ENCODE results near the gene CAMK2G. TPM values are rescaled to one million over a fixed set of nuclear protein-coding genes. Genes with fewer than 3 reads are reported as not detected.

Gene CAMK2G
- total RNA-seq, 2 donors from 2014 or later, result 41.9 to 47.8 TPM

GRCh38 chr10:73908853-73909539 is 34.6 kb upstream of the CAMK2G start:
- intact Hi-C loops (cut with DNase I), result no loop called here
- Histone ChIP-seq H3K4me3 (no peak overlapping the region), H3K4me1 (replicated peaks) (no peaks in the 10 kb centered on the region), H3K36me3 (no peaks in the 10 kb centered on the region), H3K9me3 (no peaks in the 10 kb centered on the region), H3K27me3 (replicated peaks; ENCODE audit: insufficient read depth) (no peaks in the 10 kb centered on the region), H3K27ac (no peak overlapping the region)
- 39% methylated on average over 10 of the region's 10 CpGs for WGBS
- TF ChIP-seq POLR2AphosphoS5 (IDR thresholded peaks at IDR 0.05), result no peak
- no peak for TF ChIP-seq CTCF (IDR thresholded peaks at IDR 0.05)
- TF ChIP-seq POLR2A (IDR thresholded peaks at IDR 0.05), result no peak
- DNase-seq (ENCODE audit: low spot score), result no peak

GRCh38 chr10:73907841-73908517 is 33.6 kb upstream of the CAMK2G start:
- Histone ChIP-seq H3K9me3 (no peaks in the 10 kb centered on the region), H3K27ac (no peak overlapping the region), H3K4me3 (no peak overlapping the region), H3K4me1 (replicated peaks) (no peaks in the 10 kb centered on the region), H3K36me3 (no peaks in the 10 kb centered on the region), H3K27me3 (replicated peaks; ENCODE audit: insufficient read depth) (no peaks in the 10 kb centered on the region)
- intact Hi-C loops (cut with DNase I), result no loop called here
- DNase-seq (ENCODE audit: low spot score), result no peak
- TF ChIP-seq CTCF (IDR thresholded peaks at IDR 0.05) (no peak), POLR2AphosphoS5 (IDR thresholded peaks at IDR 0.05) (no peak), POLR2A (IDR thresholded peaks at IDR 0.05) (no peak)
- WGBS, result 83% methylated on average over 6 of the region's 6 CpGs

- no peak overlapping the region for H3K4me3 ChIP-seq
- H3K36me3 ChIP-seq, result no peaks in the 10 kb centered on the region
- TF ChIP-seq POLR2AphosphoS5 (IDR thresholded peaks at IDR 0.05) (peak; percentile 30), POLR2A (IDR thresholded peaks at IDR 0.05) (no peak)
- no peaks in the 10 kb centered on the region for H3K4me1 ChIP-seq (replicated peaks)
- H3K27ac ChIP-seq, result peak overlapping the region; percentile 61 to 64
- no peaks in the 10 kb centered on the region for H3K9me3 ChIP-seq
- peak; percentile 23 for DNase-seq (ENCODE audit: low spot score)
- no peaks in the 10 kb centered on the region for H3K27me3 ChIP-seq (replicated peaks; ENCODE audit: insufficient read depth)
- intact Hi-C loops (cut with DNase I), result no loop called here
- WGBS, result 29% methylated on average over 8 of the region's 8 CpGs
These were observed 32.4 kb upstream of the CAMK2G start for GRCh38 chr10:73906524-73907447.

- no peak for DNase-seq (ENCODE audit: low spot score)
- Histone ChIP-seq H3K27me3 (replicated peaks; ENCODE audit: insufficient read depth) (no peaks in the 10 kb centered on the region), H3K9me3 (no peaks in the 10 kb centered on the region), H3K4me3 (no peak overlapping the region), H3K36me3 (no peaks in the 10 kb centered on the region), H3K27ac (no peak overlapping the region), H3K4me1 (replicated peaks) (no peaks in the 10 kb centered on the region)
- WGBS, result 57% methylated on average over 4 of the region's 4 CpGs
- intact Hi-C loops (cut with DNase I), result no loop called here
- no peak for TF ChIP-seq POLR2AphosphoS5 (IDR thresholded peaks at IDR 0.05)
- TF ChIP-seq CTCF (IDR thresholded peaks at IDR 0.05), result no peak
- no peak for TF ChIP-seq POLR2A (IDR thresholded peaks at IDR 0.05)
These were observed 31.1 kb upstream of the CAMK2G start for GRCh38 chr10:73905256-73906020.
